Right kidney (tissue), 1 donor: ENCODE data around the gene SIK1.

Experiments
- DNase-seq: peaks from one replicate; pipeline ENCODE4 v3.0.0-alpha.2; 2016

Gene SIK1

DNA sequence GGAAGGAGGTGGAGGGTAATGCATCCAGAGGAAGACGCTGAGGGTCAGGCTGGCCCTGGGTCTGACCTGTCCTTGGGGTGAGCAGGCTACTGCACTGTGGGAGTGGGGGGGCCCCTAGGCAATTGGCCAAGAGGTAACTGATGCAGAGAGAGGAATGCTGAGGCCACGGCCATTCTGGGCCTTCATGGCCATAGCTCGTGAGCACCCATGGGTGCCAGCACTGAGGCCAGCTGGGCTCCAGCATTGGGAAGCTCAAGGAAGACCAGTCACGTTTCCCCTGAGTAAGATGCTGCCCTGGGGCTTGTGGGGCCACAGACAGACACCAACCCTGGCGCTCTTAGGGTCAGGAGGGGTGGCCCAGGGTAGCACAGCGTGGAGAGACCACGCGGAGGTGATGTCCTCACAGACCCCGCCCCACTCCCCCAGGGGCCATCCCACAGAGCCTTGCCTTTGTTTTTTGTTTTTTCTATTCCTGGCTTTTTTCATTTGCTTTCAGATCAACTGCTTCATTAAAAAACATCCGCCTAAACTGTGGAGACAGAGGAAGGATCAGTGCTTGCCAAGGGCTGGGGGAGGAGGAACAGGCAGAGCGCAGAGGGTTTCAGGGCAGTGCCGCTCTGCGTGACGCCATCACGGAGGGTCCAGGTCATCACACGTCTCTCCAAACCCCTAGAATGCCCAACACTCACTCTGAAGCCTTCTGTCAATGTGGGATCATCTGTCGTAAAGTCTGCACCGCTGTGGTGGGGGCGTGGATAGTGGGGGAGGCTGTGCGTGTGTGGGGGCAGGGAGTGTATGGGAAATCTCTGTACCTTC lies 61.1 kb downstream of the SIK1 start:
- DNase-seq: no peak

DNA sequence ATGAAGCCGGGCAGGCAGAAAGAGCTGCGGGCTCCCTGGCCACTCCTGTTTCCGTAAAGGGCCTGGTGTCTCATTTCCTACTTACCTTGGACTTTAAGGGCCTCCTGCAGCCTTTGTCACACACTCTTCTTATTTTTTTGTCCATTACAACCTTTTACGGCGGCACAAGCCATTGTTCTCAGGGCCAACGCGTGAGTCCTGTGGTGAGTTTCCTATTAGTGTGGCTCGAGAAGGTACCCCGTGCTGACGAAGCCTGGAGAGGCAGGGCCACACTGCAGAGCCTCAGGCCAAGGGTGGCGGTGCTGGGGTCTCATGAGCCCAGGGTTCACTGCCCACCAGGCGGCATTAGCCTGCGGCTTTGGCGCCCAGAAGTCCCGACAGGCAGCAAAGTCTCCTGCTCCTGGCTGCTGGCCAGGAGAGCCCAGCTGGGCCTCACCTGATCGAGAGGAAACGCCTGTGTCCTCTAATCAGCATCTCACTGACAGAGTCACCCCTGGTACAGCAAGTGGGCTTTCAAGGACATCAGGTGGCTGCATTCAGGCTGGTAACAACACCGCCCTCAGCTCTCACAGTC lies 62.0 kb downstream of the SIK1 start:
- DNase-seq: no peak
